ENCODE results near the gene TXNDC17.

DNA sequence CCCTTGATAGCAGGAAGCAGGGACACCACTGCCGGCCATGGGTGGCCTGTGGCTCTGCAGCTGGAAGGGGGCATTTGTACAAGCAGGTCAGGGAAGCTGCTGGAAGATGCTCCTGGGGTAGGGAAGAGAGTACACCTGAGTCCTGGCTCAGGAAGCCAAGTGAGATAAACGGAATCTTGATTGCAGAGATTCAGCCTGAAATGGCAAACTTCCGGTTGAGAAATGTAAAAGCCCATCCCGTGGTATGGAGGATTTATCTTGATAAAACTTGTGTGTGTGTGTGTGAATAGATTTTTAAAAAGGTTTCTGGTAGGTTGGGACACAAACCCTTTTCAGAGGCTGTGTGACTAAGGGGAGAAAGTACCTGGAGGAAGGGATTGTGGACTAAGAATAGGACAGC lies 40.3 kb downstream of the TXNDC17 start:
- TF ChIP-seq, protein P1, sequence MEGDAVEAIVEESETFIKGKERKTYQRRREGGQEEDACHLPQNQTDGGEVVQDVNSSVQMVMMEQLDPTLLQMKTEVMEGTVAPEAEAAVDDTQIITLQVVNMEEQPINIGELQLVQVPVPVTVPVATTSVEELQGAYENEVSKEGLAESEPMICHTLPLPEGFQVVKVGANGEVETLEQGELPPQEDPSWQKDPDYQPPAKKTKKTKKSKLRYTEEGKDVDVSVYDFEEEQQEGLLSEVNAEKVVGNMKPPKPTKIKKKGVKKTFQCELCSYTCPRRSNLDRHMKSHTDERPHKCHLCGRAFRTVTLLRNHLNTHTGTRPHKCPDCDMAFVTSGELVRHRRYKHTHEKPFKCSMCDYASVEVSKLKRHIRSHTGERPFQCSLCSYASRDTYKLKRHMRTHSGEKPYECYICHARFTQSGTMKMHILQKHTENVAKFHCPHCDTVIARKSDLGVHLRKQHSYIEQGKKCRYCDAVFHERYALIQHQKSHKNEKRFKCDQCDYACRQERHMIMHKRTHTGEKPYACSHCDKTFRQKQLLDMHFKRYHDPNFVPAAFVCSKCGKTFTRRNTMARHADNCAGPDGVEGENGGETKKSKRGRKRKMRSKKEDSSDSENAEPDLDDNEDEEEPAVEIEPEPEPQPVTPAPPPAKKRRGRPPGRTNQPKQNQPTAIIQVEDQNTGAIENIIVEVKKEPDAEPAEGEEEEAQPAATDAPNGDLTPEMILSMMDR (conservative IDR thresholded peaks at IDR 0.05 in 1 of 2, IDR thresholded peaks at IDR 0.05 in 1 of 2; ENCODE audit: low read depth in 1 of 2, low read length in 2 of 2) = no peak
- TF ChIP-seq EZH2 (IDR thresholded peaks at IDR 0.05; ENCODE audit: low read length, missing control alignments) = no peak

Data from fibroblast of lung (primary cell).